MM.1S (cell line): Measurements from ENCODE around the gene PLXNA4.

ENCODE experiments used
- CTCF ChIP-seq: fragments of 300-600 bp; sonication (generic); IDR thresholded peaks from 2 replicates; pipeline ENCODE4 v1.5.1; 2016; ENCODE audit warnings: antibody characterized with exemption, low read length, mixed read lengths
- EZH2phosphoT487 ChIP-seq: fragments of 300-600 bp; sonication (generic); IDR thresholded peaks from 2 replicates; pipeline ENCODE4 v1.6.1; 2018; ENCODE audit warnings: antibody characterized with exemption, low read length

GRCh38 chr7:132276234-132276630 lies 300.0 kb downstream of the PLXNA4 start:
- TF ChIP-seq CTCF (no peak), EZH2phosphoT487 (no peak)
